Trophoblast cell (in vitro differentiated cells and primary cell): ENCODE measurements around the gene TMEM54.

Experiments used
- DNase-seq, 2 donors: peaks; one replicate each; pipeline ENCODE4 v3.0.0-alpha.2; 2016
- H2AFZ ChIP-seq: 2 replicates; pipeline ENCODE4 v1.6.1; 2013; ENCODE audit warnings: low read length, moderate library complexity, mild to moderate bottlenecking; ENCODE audit not compliant: insufficient read depth, poor library complexity
- H2AK5ac ChIP-seq: 2 replicates; pipeline ENCODE4 v1.6.1; 2013; ENCODE audit warnings: mild to moderate bottlenecking, low read length
- H2BK120ac ChIP-seq: 2 replicates; pipeline ENCODE4 v1.6.1; 2013; ENCODE audit warnings: low read length, mild to moderate bottlenecking, moderate library complexity; ENCODE audit not compliant: insufficient read depth, poor library complexity
- H2BK12ac ChIP-seq: 2 replicates; pipeline ENCODE4 v1.6.1; 2013; ENCODE audit warnings: mild to moderate bottlenecking, low read length, moderate library complexity
- H2BK5ac ChIP-seq: 2 replicates; pipeline ENCODE4 v1.6.1; 2013; ENCODE audit warnings: low read length, low read depth, moderate library complexity, mild to moderate bottlenecking; ENCODE audit not compliant: poor library complexity
- H3K14ac ChIP-seq: 2 replicates; pipeline ENCODE4 v1.6.1; 2013; ENCODE audit warnings: mild to moderate bottlenecking, low read length
- H3K18ac ChIP-seq: 2 replicates; pipeline ENCODE4 v1.6.1; 2013; ENCODE audit warnings: mild to moderate bottlenecking, low read length
- H3K23ac ChIP-seq: 2 replicates; pipeline ENCODE4 v1.6.1; 2013; ENCODE audit warnings: low read length
- H3K27ac ChIP-seq: 2 replicates; pipeline ENCODE4 v1.5.1; 2013; ENCODE audit warnings: low read depth, mild to moderate bottlenecking, inconsistent platforms, low read length, moderate library complexity
- H3K27me3 ChIP-seq: 2 replicates; pipeline ENCODE4 v1.6.1; 2013; ENCODE audit warnings: inconsistent platforms, mild to moderate bottlenecking, low read length, moderate library complexity; ENCODE audit not compliant: insufficient read depth
- H3K36me3 ChIP-seq, 2 experiments: 1 replicate in 1 of 2; 2 replicates in 1 of 2; pipeline ENCODE4 v1.6.1; 2013; ENCODE audit warnings: low read length in 2 of 2, mild to moderate bottlenecking in 2 of 2, moderate library complexity in 1 of 2; ENCODE audit not compliant: insufficient read depth in 2 of 2, control insufficient read depth in 1 of 2
- H3K4ac ChIP-seq: 2 replicates; pipeline ENCODE4 v1.6.1; 2013; ENCODE audit warnings: low read depth, mild to moderate bottlenecking, low read length, moderate library complexity
- H3K4me1 ChIP-seq, 2 experiments: 1 replicate in 1 of 2; 2 replicates in 1 of 2; pipeline ENCODE4 v1.6.1; 2013; ENCODE audit warnings: low read length in 2 of 2, mild to moderate bottlenecking in 2 of 2, moderate library complexity in 1 of 2; ENCODE audit not compliant: insufficient read depth in 2 of 2, control insufficient read depth in 1 of 2
- H3K4me2 ChIP-seq: 2 replicates; pipeline ENCODE4 v1.6.1; 2013; ENCODE audit warnings: inconsistent platforms, mild to moderate bottlenecking, low read length, moderate library complexity
- H3K4me3 ChIP-seq: 2 replicates; pipeline ENCODE4 v1.5.1; 2013; ENCODE audit warnings: mild to moderate bottlenecking, low read depth, low read length, inconsistent platforms
- H3K79me1 ChIP-seq: one replicate; pipeline ENCODE4 v1.6.1; 2013; ENCODE audit warnings: low read length
- H3K79me2 ChIP-seq: 2 replicates; pipeline ENCODE4 v1.6.1; 2013; ENCODE audit warnings: low read length, mild to moderate bottlenecking; ENCODE audit not compliant: control insufficient read depth, insufficient read depth, poor library complexity
- H3K9ac ChIP-seq: 2 replicates; pipeline ENCODE4 v1.6.1; 2013; ENCODE audit warnings: mild to moderate bottlenecking, low read length
- H3K9me3 ChIP-seq: 2 replicates; pipeline ENCODE4 v1.6.1; 2013; ENCODE audit warnings: low read depth, mild to moderate bottlenecking, control low read depth, inconsistent platforms, low read length; ENCODE audit not compliant: insufficient read depth
- H4K12ac ChIP-seq: 2 replicates; pipeline ENCODE4 v1.6.1; 2013; ENCODE audit warnings: low read depth, mild to moderate bottlenecking, low read length, moderate library complexity
- H4K8ac ChIP-seq: 2 replicates; pipeline ENCODE4 v1.6.1; 2013; ENCODE audit warnings: low read depth, mild to moderate bottlenecking, low read length, moderate library complexity
- H4K91ac ChIP-seq: one replicate; pipeline ENCODE4 v1.6.1; 2013; ENCODE audit warnings: low read depth, mild to moderate bottlenecking, low read length, moderate library complexity
- WGBS: extraction: QIAGEN DNeasy Blood & Tissue Kit; methylation state at CpG from one replicate; pipeline ENCODE4 v1.1.7; 2013; ENCODE audit warnings: missing lambda C conversion rate; ENCODE audit not compliant: insufficient read length, insufficient coverage; ENCODE audit errors: extremely low coverage; 5-methylcytosine and 5-hydroxymethylcytosine counted together

Gene TMEM54

DNA sequence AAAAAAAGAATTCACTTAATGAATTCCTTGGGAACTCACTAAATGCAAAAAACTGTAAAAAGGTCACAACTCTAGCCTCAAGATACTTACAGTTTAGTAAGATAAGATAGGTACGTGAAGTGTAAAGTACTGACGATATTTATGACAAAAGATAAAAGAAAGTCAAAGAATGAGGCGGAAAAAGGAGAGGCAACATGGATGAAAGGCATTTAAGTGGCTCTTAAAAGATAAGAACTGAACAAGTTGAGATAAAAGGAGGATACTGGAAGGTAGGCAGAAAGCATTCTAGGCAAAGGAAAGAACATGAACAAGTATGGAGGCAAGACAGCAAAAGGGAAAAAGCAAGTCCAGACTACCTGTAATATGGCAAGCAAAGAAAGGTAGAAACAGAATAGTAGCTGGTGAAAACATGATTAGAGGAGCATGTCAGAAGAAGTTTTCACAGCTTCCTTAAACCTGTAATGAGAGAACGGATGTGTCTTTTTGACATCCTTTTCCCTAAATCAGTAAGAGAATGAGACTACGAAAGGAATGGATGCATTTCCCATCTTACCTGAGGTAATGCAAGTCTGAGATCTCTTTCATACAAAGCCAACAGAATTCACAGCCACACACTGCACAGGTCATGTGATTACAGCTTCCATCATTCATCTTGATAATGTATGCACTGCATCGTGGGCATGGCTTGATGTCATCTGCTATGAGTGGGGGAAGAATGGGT, 46.6 kb upstream of the TMEM54 start:
- H2AFZ ChIP-seq, result no peak overlapping the region
- no peak for DNase-seq
- H3K27me3 ChIP-seq, result no peaks in the 10 kb centered on the region
- H3K36me3 ChIP-seq, result peaks cover 16 to 23% of the 10 kb centered on the region in 2 experiments
- H3K79me1 ChIP-seq, result no peaks in the 10 kb centered on the region
- H2AK5ac ChIP-seq, result no peak overlapping the region
- H2BK5ac ChIP-seq, result no peak overlapping the region
- H4K91ac ChIP-seq, result no peak overlapping the region
- H4K12ac ChIP-seq, result no peak overlapping the region
- H3K9ac ChIP-seq, result no peak overlapping the region
- WGBS, result no CpG with 5 or more reads among the region's 6 CpGs
- no peak overlapping the region for H2BK12ac ChIP-seq
- no peak overlapping the region for H3K27ac ChIP-seq
- H3K9me3 ChIP-seq, result no peaks in the 10 kb centered on the region
- H3K79me2 ChIP-seq, result peaks cover 2% of the 10 kb centered on the region
- no peak overlapping the region for H2BK120ac ChIP-seq
- H3K14ac ChIP-seq, result no peak overlapping the region
- H3K18ac ChIP-seq, result no peak overlapping the region
- H3K4me3 ChIP-seq, result no peak overlapping the region
- H3K4me1 ChIP-seq, result no peaks in the 10 kb centered on the region
- H3K4me2 ChIP-seq, result no peak overlapping the region
- no peak overlapping the region for H3K23ac ChIP-seq
- no peak overlapping the region for H3K4ac ChIP-seq
- H4K8ac ChIP-seq, result no peak overlapping the region

- Histone ChIP-seq H3K79me1 (no peaks in the 10 kb centered on the region), H3K27ac (no peak overlapping the region), H3K9ac (no peak overlapping the region), H3K4me3 (no peak overlapping the region), H3K9me3 (no peaks in the 10 kb centered on the region), H3K23ac (no peak overlapping the region), H3K4me1 (no peaks in the 10 kb centered on the region), H2BK12ac (no peak overlapping the region), H2BK5ac (no peak overlapping the region), H2BK120ac (no peak overlapping the region), H3K14ac (no peak overlapping the region), H2AK5ac (no peak overlapping the region), H3K18ac (no peak overlapping the region), H3K27me3 (no peaks in the 10 kb centered on the region), H4K8ac (no peak overlapping the region), H3K4ac (no peak overlapping the region), H4K12ac (no peak overlapping the region), H3K4me2 (no peak overlapping the region), H3K36me3 (peaks cover 23 to 27% of the 10 kb centered on the region in 2 experiments), H2AFZ (no peak overlapping the region), H4K91ac (no peak overlapping the region), H3K79me2 (peaks cover 2% of the 10 kb centered on the region)
- DNase-seq, result no peak
- no CpG with 5 or more reads among the region's 2 CpGs for WGBS
Observed at GRCh38 chr1:32946413-32946812, 45.2 kb upstream of the TMEM54 start.

- H3K4me1 ChIP-seq, result no peaks in the 10 kb centered on the region
- H3K79me2 ChIP-seq, result no peaks in the 10 kb centered on the region
- H3K36me3 ChIP-seq, result peaks cover 25 to 43% of the 10 kb centered on the region in 2 experiments
- H3K4me3 ChIP-seq, result no peak overlapping the region
- H2AK5ac ChIP-seq, result no peak overlapping the region
- H3K4me2 ChIP-seq, result no peak overlapping the region
- no peak overlapping the region for H4K91ac ChIP-seq
- no peak overlapping the region for H3K27ac ChIP-seq
- H4K8ac ChIP-seq, result no peak overlapping the region
- H3K14ac ChIP-seq, result no peak overlapping the region
- H2BK5ac ChIP-seq, result no peak overlapping the region
- H3K18ac ChIP-seq, result no peak overlapping the region
- no peak overlapping the region for H4K12ac ChIP-seq
- no peak overlapping the region for H3K4ac ChIP-seq
- no peak overlapping the region for H2AFZ ChIP-seq
- no peak for DNase-seq
- no peaks in the 10 kb centered on the region for H3K27me3 ChIP-seq
- H3K23ac ChIP-seq, result no peak overlapping the region
- peak overlapping the region; percentile 27 for H3K9ac ChIP-seq
- no peak overlapping the region for H2BK120ac ChIP-seq
- no peak overlapping the region for H2BK12ac ChIP-seq
- H3K79me1 ChIP-seq, result no peaks in the 10 kb centered on the region
- no peaks in the 10 kb centered on the region for H3K9me3 ChIP-seq
Observed at GRCh38 chr1:32944180-32944579, 43.0 kb upstream of the TMEM54 start.

- Histone ChIP-seq H2AK5ac (no peak overlapping the region), H2BK120ac (no peak overlapping the region), H3K79me2 (no peaks in the 10 kb centered on the region), H4K12ac (no peak overlapping the region), H2BK5ac (no peak overlapping the region), H3K27me3 (no peaks in the 10 kb centered on the region), H3K18ac (no peak overlapping the region), H3K4me2 (no peak overlapping the region), H4K91ac (no peak overlapping the region), H3K27ac (no peak overlapping the region), H3K9ac (no peak overlapping the region), H3K4me3 (no peak overlapping the region), H3K4me1 (peaks cover 0 to 2% of the 10 kb centered on the region in 2 experiments), H3K9me3 (no peaks in the 10 kb centered on the region), H3K79me1 (peaks cover 1% of the 10 kb centered on the region), H3K4ac (no peak overlapping the region), H4K8ac (no peak overlapping the region), H3K23ac (peak overlapping the region; percentile 3), H3K36me3 (peaks cover 30 to 45% of the 10 kb centered on the region in 2 experiments), H2AFZ (no peak overlapping the region), H3K14ac (no peak overlapping the region), H2BK12ac (no peak overlapping the region)
- no CpG with 5 or more reads among the region's 4 CpGs for WGBS
- DNase-seq, result no peak
Observed at GRCh38 chr1:32939655-32940371, 38.6 kb upstream of the TMEM54 start.
